Thyroid gland (tissue), 4 donors: ENCODE data around the gene BTBD6. TPM values are rescaled to one million over a fixed set of nuclear protein-coding genes. Genes with fewer than 3 reads are reported as not detected.
"Not testable (repeated sequence)": the region's sequence is repeated elsewhere in the genome, so short reads cannot be mapped to it uniquely, and the experiment has no call there.

Experiments used
- DNase-seq, 2 donors: peaks; one replicate each; pipeline ENCODE4 v3.0.0-alpha.2; 2019
- H3K27ac ChIP-seq, 3 donors: fragments of 200-600 bp; sonication (generic); 1 replicate in 2 of 3; 2 replicates in 1 of 3; pipeline ENCODE4 v1.5.1; 2016 to 2019; ENCODE audit warnings: mild to moderate bottlenecking in 1 of 3, moderate library complexity in 1 of 3
- H3K27me3 ChIP-seq: fragments of 200-600 bp; sonication (generic); one replicate; pipeline ENCODE4 v1.5.1; 2019
- H3K36me3 ChIP-seq, 2 donors: fragments of 200-600 bp; sonication (generic); one replicate each; pipeline ENCODE4 v1.5.1; 2016 to 2019
- H3K4me1 ChIP-seq, 2 donors: fragments of 200-600 bp; sonication (generic); one replicate each; pipeline ENCODE4 v1.5.1; 2017 to 2019
- H3K4me3 ChIP-seq, 3 donors: fragments of 200-600 bp; sonication (generic); replicated peaks in 1 of 3; 1 replicate in 2 of 3; 2 replicates in 1 of 3; pipeline ENCODE4 v1.5.1; 2016; ENCODE audit warnings: mild to moderate bottlenecking in 1 of 3
- H3K9me3 ChIP-seq: fragments of 200-600 bp; sonication (generic); one replicate; pipeline ENCODE4 v1.5.1; 2017
- POLR2A ChIP-seq, 2 donors: fragments of 450-650 bp; IDR thresholded peaks; one replicate each; pipeline ENCODE4 v1.6.1; 2017; ENCODE audit warnings: antibody characterized with exemption in 2 of 2, mild to moderate bottlenecking in 2 of 2, moderate library complexity in 1 of 2
- WGBS, 2 donors: methylation state at CpG; one replicate each; pipeline ENCODE4 v1.1.5; 2017; 5-methylcytosine and 5-hydroxymethylcytosine counted together
- intact Hi-C: fragments of 100-400 bp; cut with DNase I; formaldehyde crosslinking; loops from one replicate; pipeline ENCODE4 v1.15.1; 2023
- total RNA-seq, 4 donors: library from RNA; depleted of rRNA; stranded (reverse); fragments of >200 nt; gene quantifications; one replicate each; pipeline ENCODE4 v1.2.3, GENCODE V29; 2016
- TF ChIP-seq, protein P1 (sequence below), 6 experiments: fragments of 200-600 bp in 3 of 6; fragments of 450-650 bp in 3 of 6; sonication (generic) in 3 of 6; IDR thresholded peaks; one replicate each; pipeline ENCODE4 v1.5.1; 2016 to 2019; ENCODE audit warnings: antibody characterized with exemption in 6 of 6, mild to moderate bottlenecking in 2 of 6, inconsistent platforms in 1 of 6, moderate library complexity in 1 of 6

BTBD6 gene
- total RNA-seq, 4 donors from 2014 or later: 35.9 to 58.2 (median 44.2) TPM

DNA sequence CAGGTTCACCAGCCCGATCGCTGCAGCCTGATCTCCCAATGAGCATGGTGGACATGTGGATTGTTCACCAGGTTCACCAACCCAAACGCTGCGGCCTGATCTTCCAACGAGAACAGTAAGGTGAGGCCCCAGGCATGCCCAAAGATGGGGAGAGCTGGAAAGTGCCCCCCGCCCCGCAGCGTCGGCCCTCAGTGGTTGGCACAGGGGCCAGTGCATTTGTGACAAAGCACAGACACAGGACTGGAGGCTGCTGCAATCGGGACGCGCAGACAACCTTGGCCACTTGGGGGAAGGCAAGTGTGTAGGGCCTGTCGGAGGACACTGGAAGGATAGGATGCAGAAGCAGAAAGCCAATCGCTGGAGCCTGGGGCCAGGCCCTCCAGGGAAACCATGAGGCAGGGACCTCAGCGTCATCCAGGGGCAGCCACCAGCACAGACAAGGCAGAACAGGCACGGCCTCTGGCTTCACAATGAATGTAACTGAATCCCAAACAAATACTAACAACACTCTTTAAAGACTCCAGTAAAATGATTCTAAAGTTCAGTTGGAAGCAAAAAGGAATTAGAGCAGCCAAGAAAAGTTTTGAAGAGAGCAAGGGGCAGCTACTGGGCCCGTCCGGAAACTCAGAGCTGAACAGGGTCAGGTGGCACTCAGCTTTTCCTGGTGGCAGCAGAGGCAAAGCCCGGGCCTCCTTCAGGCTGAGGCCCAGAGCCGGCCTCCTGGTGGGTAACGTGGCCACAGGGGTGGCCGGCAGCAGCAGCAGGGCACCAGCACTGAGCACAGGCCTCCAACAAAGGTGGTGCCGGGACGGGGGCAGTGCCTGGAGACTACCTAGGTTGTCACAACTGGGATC, 39.1 kb downstream of the BTBD6 start:
- H3K36me3 ChIP-seq: no peaks in the 10 kb centered on the region
- H3K4me1 ChIP-seq: peaks cover 0 to 1% of the 10 kb centered on the region in 2 donors
- intact Hi-C loops: no loop called here
- WGBS, 2 donors: 83 to 88% methylated on average over 21 to 24 of the region's 24 CpGs
- TF ChIP-seq POLR2A (IDR thresholded peaks at IDR 0.05): no peak
- TF ChIP-seq, protein P1, sequence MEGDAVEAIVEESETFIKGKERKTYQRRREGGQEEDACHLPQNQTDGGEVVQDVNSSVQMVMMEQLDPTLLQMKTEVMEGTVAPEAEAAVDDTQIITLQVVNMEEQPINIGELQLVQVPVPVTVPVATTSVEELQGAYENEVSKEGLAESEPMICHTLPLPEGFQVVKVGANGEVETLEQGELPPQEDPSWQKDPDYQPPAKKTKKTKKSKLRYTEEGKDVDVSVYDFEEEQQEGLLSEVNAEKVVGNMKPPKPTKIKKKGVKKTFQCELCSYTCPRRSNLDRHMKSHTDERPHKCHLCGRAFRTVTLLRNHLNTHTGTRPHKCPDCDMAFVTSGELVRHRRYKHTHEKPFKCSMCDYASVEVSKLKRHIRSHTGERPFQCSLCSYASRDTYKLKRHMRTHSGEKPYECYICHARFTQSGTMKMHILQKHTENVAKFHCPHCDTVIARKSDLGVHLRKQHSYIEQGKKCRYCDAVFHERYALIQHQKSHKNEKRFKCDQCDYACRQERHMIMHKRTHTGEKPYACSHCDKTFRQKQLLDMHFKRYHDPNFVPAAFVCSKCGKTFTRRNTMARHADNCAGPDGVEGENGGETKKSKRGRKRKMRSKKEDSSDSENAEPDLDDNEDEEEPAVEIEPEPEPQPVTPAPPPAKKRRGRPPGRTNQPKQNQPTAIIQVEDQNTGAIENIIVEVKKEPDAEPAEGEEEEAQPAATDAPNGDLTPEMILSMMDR (IDR thresholded peaks at IDR 0.05): no peak
- no peak overlapping the region for H3K4me3 ChIP-seq
- no peak for DNase-seq
- no peaks in the 10 kb centered on the region for H3K27me3 ChIP-seq
- H3K9me3 ChIP-seq: no peaks in the 10 kb centered on the region
- no peak overlapping the region for H3K27ac ChIP-seq

DNA sequence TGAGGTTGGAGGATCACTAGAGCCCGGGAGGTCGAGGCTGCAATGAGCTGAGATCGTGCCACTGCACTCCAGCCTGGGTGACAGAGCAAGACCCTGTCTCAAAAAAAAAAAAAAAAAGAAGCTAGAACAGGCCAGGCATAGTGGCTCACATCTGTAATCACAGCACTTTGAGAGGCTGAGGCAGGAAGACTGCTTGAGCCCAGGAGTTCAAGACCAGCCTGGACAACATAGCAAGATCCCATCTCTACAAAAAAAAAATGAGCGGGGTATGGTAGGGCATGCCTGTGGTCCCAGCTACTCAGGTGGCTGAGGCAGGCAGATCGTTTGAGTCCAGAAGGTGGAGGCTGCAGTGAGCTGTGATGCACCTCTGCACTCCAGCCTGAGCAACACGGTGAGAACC, 40.6 kb downstream of the BTBD6 start:
- peaks cover 0 to 12% of the 10 kb centered on the region in 2 donors for H3K4me1 ChIP-seq
- H3K9me3 ChIP-seq, intact Hi-C loops, H3K4me3 ChIP-seq, H3K27me3 ChIP-seq, DNase-seq, H3K27ac ChIP-seq, H3K36me3 ChIP-seq: not testable (repeated sequence)
- 87 to 92% methylated on average over 6 of the region's 6 CpGs for WGBS, 2 donors

DNA sequence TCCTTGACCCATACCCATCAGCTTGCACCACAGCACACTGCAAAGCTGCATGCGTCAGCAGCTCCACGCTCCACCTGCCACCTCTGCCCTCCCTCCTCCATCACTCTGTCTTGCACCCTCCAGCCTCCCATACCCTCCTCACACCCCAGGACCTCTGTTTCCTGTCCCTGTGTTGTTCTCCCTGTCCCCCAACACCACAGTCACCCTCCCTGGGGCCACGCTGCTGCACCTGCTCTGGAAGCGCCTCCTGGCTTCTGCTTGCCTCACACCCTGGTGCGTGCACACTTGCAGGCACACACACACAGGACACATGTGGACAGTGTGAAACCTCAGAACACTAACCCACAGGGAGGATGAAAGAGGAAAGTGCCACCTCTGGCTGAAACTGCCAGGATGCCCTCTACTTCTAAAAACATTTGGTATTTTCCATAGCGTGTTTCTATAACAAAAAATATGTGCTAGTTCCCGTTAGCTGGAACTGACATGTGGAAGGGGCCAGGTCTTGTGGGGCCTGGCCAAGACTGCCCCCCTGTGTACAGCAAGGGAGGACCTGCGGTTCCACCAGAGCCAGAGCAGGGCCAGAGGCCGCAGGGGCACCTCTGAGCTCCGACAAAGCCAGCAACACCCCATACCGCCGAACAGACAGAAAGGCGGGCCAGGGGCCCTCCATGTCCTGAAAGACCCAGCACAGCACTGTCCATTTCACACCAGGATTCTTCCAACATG, 42.5 kb downstream of the BTBD6 start:
- no peak for DNase-seq
- peaks cover 4 to 22% of the 10 kb centered on the region in 2 donors for H3K4me1 ChIP-seq
- H3K27ac ChIP-seq: no peak overlapping the region
- no peaks in the 10 kb centered on the region for H3K27me3 ChIP-seq
- no peak for TF ChIP-seq POLR2A (IDR thresholded peaks at IDR 0.05)
- TF ChIP-seq, protein P1 (IDR thresholded peaks at IDR 0.05): no peak
- no peak overlapping the region for H3K4me3 ChIP-seq
- intact Hi-C loops: no loop called here
- WGBS, 2 donors: 79 to 85% methylated on average over 13 of the region's 13 CpGs
- no peaks in the 10 kb centered on the region for H3K9me3 ChIP-seq
- no peaks in the 10 kb centered on the region for H3K36me3 ChIP-seq

DNA sequence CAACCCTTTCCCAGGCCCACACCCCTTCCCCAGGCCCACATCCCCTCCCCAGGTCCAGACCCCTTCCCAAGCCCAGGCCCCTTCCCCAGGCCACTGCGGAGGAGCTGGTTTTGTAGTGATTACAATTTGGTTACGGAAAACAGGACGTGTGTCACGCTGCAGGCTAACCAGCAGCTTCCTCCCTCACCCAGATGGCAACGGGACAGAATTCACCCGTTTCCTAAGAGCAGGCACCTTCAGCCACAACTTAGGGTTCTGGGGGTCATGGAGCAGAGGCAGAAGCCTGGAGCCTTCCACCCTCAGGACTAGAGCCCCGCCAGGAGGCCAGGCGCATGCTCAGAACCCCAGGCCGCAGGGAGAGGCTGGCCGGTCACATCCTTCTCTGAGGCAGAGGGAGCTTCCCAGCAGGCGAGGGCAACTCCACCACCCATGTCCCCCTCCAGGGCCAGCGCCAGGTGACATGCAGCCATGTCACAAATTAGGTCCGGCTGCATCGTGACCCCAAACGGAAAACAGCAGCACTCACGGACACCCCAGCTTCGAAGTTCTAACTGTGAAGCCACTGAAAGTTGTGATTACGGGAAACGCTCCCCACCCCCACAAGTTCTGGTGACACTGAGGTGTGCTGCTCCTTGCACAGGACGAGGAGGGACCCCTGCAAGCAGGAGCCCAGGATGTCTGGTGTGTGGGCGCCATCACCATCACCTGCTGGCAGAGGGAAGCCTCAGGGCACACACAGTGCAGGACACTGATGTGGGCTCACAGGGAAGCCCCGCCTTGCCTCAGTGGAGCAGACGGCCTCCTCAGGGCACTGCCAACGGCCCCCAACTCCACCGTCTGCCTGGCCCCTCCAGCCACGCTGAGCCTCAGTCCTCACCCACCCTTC, 44.7 kb downstream of the BTBD6 start:
- TF ChIP-seq, protein P1 (IDR thresholded peaks at IDR 0.05): no peak
- no peak for TF ChIP-seq POLR2A (IDR thresholded peaks at IDR 0.05)
- intact Hi-C loops: no loop called here
- Histone ChIP-seq H3K4me3 (no peak overlapping the region), H3K27ac (no peak overlapping the region), H3K27me3 (no peaks in the 10 kb centered on the region), H3K4me1 (peaks cover 4 to 22% of the 10 kb centered on the region in 2 donors), H3K36me3 (no peaks in the 10 kb centered on the region), H3K9me3 (no peaks in the 10 kb centered on the region)
- DNase-seq: no peak
- WGBS, 2 donors: 69 to 76% methylated on average over 21 to 25 of the region's 26 CpGs

DNA sequence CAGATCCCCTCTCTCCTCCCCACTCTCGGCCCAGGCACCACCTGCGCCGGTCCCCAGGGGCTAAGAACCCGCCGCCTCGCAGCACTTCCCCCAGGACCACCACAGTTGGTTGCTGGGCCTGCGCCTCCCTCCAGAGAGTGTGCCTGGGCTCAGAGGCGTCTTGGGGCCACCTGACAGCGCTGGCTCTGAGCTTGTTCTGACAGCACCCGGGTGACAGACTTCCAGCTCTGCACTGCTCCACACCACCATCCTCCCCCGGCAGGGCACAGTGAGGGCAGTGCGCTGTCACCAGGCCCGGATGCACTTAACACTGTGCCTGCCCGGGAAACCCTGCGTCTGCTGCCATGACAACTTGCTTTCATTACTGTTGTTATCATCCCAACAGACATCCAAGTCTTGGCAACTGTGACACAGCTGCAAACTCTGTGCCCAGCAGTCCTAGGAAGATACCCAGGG, 45.8 kb downstream of the BTBD6 start:
- no peak for DNase-seq
- intact Hi-C loops: no loop called here
- peaks cover 4 to 25% of the 10 kb centered on the region in 2 donors for H3K4me1 ChIP-seq
- WGBS, 2 donors: 57 to 65% methylated on average over 8 to 14 of the region's 15 CpGs
- no peaks in the 10 kb centered on the region for H3K9me3 ChIP-seq
- no peaks in the 10 kb centered on the region for H3K36me3 ChIP-seq
- no peak overlapping the region for H3K4me3 ChIP-seq
- no peak overlapping the region for H3K27ac ChIP-seq
- H3K27me3 ChIP-seq: no peaks in the 10 kb centered on the region
- TF ChIP-seq, protein P1 (IDR thresholded peaks at IDR 0.05): no peak
- TF ChIP-seq POLR2A (IDR thresholded peaks at IDR 0.05): no peak

DNA sequence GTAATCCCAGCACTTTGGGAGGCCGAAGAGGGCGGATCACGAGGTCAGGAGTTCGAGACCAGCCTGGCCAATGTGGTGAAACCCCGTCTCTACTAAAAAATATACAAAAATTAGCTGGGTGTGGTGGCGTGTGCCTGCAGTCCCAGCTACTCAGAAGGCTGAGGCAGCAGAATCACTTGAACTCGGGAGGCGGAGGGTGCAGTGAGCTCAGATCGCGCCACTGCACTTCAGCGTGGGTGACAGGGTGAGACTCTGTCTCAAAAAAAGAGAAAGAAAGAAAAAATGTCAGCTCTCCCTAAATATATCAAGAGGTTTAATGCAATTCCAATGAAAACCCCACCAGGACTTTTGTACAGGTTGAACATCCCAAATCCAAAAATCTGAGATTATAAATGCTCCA, 49.0 kb downstream of the BTBD6 start:
- H3K36me3 ChIP-seq, H3K9me3 ChIP-seq, H3K27me3 ChIP-seq, DNase-seq, H3K4me3 ChIP-seq, H3K27ac ChIP-seq, intact Hi-C loops: not testable (repeated sequence)
- H3K4me1 ChIP-seq: peaks cover 12 to 33% of the 10 kb centered on the region in 2 donors
- WGBS, 2 donors: 95 to 96% methylated on average over 11 of the region's 11 CpGs
